ENCODE data around the gene MRTFA. TPM values are rescaled to one million over a fixed set of nuclear protein-coding genes. Genes with fewer than 3 reads are reported as not detected.
"Not testable (repeated sequence)": the region's sequence is repeated elsewhere in the genome, so short reads cannot be mapped to it uniquely, and the experiment has no call there.

MRTFA gene
- total RNA-seq, 1 donor from 2014 or later = 12.8 TPM

DNA sequence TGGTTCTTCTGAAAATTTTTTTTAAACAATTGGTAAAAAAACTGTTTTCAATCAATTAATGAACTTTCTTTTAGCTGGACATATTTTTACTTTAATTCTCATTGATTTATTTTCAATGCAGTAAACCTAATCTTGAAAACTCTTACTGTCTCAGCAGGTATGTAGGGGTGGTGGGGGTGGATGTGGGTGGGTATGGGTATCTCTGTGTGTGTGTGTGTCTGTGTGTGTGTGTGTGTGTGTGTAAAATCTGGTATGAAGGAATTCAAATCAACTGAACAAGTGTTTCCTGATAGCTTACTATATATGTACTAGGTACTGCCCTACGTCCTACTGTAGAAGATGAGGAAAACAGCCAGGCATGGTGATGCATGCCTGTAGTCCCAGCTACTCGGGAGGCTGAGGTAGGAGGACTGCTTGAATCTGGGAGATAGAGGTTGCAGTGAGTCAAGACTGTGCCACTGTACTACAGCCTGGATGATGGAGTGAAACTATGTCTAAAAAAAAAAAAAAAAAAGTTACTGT, 75.5 kb downstream of the MRTFA start:
- DNase-seq (ENCODE audit: low spot score) (no peak), ATAC-seq (no peak)

GRCh38 chr22:40560551-40560950, 76.0 kb downstream of the MRTFA start:
- ATAC-seq (no peak), DNase-seq (ENCODE audit: low spot score) (no peak)

DNA sequence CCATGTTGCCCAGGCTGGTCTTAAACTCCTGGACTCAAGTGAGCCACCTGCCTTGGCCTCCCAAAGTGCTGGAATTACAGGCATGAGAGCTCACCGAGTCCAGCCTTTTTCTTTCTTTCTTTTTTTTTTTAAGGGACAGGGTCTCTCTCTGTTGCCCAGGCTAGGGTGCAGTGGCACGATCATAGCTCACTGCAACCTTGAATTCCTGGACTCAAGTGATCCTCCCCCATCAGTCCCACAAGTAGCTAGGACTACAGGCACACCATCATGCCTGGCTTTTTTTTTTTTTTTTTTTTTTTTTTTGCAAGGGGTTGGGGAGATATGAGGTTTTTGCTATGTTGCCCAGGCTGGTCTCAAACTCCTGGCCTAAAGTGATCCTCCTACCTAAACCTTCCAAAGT, 78.5 kb downstream of the MRTFA start:
- no peak for ATAC-seq
- DNase-seq (ENCODE audit: low spot score) = no peak

GRCh38 chr22:40556641-40557040, 79.9 kb downstream of the MRTFA start:
- ATAC-seq (no peak), DNase-seq (ENCODE audit: low spot score) (no peak)

DNA sequence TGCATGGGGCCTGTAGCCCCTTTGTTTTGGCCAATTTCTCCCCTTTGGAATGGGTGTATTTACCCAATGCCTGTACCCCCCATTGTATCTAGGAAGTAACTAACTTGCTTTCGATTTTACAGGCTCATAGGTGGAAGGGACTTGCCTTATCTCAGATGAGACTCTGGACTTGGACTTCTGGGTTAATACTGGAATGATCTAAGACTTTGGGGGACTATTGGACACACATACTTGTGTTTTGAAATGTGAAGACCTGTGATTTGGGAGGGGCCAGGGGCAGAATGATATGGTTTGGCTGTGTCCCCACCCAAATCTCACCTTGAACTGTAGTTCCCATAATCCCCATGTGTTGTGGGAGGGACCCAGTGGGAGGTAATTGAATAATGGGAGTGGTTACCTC, 82.5 kb downstream of the MRTFA start:
- not testable (repeated sequence) for ATAC-seq; DNase-seq (ENCODE audit: low spot score)

DNA sequence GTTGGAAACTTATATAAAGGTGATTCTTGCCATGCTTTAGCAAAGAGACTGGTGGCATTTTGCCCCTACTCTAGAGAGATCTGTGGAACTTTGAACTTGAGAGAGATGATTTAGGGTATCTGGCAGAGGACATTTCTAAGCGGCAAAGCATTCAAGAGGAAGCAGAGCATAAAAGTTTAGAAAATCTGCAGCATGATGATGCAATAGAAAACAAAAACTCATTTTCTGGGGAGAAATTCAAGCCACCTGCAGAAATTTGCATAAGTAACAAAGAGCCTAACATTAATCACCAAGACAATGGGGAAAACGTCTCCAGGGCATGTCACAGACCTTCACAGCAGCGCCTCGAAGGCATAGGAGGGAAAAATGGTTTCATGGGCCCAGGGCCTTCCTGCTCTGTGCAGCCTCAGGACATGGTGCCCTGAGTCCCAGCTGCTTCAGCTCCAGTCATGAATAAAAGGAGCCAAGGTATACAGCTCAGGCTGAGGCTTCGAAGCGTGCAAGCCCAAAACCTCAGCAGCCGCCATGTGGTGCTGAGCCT, 83.4 kb downstream of the MRTFA start:
- ATAC-seq (no peak), DNase-seq (ENCODE audit: low spot score) (no peak)

DNA sequence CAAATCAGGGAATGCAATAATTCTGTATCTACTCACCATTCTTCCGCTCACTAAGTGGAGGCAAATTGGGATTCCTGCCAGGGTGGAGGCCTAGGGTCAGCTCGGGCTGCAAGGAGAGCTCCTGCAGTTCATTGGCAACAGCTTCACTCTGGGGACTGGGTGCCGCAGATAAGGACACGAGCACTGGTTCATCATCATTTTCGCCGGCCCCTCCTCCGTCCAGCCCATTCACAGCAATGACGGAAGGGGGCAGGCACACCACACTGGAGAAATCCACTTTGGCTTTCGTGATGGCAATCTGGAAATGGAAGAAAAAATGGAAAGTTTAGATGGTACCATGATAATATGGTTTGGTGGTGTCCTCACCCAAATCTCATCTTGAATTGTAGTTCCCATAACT, 84.4 kb downstream of the MRTFA start:
- no peak for ATAC-seq
- DNase-seq (ENCODE audit: low spot score) = no peak

DNA sequence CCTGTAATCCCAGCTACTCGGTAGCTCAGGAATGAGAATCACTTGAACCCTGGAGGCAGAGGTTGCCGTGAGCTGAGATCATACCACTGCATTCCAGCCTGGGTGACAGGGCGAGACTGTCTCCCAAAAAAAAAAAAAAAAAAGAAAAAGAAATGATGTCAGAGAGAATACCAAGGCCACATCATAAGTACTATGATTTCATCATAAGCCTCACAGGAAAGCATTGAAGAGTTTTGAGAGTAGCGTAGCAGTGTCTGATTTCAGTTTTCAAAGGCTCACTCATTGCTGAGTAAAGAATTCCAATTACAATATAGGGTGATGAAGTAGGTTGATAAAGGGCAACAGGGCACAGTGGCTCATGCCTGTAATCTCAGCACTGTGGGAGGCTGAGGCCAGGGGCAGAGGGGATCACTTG, 88.8 kb downstream of the MRTFA start:
- no peak for ATAC-seq
- no peak for DNase-seq (ENCODE audit: low spot score)

DNA sequence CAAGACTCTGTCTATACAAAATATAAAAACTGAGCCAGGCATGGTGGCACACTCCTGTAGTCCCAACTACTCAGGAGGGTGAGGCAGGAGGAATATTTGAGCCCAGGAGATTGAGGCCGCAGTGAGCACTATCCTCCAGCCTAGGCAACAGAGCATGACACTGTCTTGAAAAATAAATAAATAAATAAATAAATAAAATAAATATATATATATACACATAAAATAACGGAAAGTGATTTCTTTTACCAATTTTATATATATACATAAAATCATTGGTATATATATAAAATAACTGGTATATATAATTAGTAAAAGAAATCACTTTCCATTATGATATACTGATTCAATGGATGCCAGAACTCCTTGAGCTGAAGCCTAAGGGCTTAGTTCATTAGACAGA, 91.8 kb downstream of the MRTFA start:
- DNase-seq (ENCODE audit: low spot score) = no peak
- ATAC-seq = no peak

- ATAC-seq = no peak
Observed at GRCh38 chr22:40542821-40543540, 93.5 kb downstream of the MRTFA start.

GRCh38 chr22:40541300-40541699, 95.2 kb downstream of the MRTFA start:
- DNase-seq (ENCODE audit: low spot score) (no peak), ATAC-seq (no peak)

More at GRCh38 chr22:40542821-40543540, 93.5 kb downstream of the MRTFA start:
- no peak for DNase-seq (ENCODE audit: low spot score)

DNA sequence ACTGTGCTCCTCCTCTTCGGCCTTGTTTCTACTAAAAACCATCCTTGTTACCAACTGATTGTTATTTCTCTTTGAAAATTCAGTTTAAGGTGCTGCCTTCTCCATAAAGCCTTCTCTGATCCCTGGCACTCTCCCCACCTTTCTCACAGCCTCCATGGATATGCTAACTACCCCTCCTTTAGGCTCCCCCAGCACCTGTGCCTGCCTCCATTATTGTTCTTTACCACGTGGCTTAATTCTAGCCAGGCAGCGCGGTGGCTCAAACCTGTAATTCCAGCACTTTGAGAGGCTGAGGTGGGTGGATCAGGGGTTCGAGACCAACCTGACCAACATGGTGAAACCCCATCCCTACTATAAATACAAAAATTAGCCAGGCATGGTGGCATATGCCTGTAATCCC, 96.3 kb downstream of the MRTFA start:
- no peak for ATAC-seq
- DNase-seq (ENCODE audit: low spot score) = no peak

- not testable (repeated sequence) for ATAC-seq; DNase-seq (ENCODE audit: low spot score)
Observed at GRCh38 chr22:40536149-40536548, 100.4 kb downstream of the MRTFA start.

- ATAC-seq = peak; percentile 33
- no peak for DNase-seq (ENCODE audit: low spot score)
Observed at GRCh38 chr22:40535642-40536041, 100.9 kb downstream of the MRTFA start.

- DNase-seq (ENCODE audit: low spot score) = no peak
- no peak for ATAC-seq
Observed at GRCh38 chr22:40535189-40535512, 101.4 kb downstream of the MRTFA start.

- no peak for DNase-seq (ENCODE audit: low spot score)
- ATAC-seq = peak; percentile 16
Observed at GRCh38 chr22:40534379-40535188, 101.9 kb downstream of the MRTFA start.

GRCh38 chr22:40533712-40534378, 102.7 kb downstream of the MRTFA start:
- ATAC-seq = peak; percentile 49

GRCh38 chr22:40531951-40532900, 104.3 kb downstream of the MRTFA start:
- ATAC-seq = no peak
- no peak for DNase-seq (ENCODE audit: low spot score)

More at GRCh38 chr22:40533712-40534378, 102.7 kb downstream of the MRTFA start:
- no peak for DNase-seq (ENCODE audit: low spot score)

GRCh38 chr22:40530391-40530790, 106.1 kb downstream of the MRTFA start:
- ATAC-seq; DNase-seq (ENCODE audit: low spot score): not testable (repeated sequence)

DNA sequence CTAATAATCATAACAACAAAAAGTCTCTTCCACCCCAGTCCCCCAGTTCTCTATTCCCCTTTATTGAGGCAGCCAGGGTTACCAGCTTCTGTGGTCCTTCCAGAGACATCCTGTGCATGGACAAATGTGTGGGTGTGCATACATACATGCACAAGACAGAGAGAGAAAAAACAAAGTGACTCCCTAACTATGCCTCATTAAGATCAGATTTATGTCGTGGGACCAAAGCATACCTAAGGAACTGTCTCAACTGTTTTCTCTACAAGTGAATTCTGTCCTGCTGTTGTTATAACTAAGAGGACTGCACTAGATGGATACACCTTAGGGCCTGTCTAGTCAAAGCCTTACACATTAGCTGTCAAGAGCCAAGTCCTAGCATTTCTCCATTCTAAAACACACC, 106.7 kb downstream of the MRTFA start:
- no peak for ATAC-seq
- DNase-seq (ENCODE audit: low spot score) = no peak

Measured in left lobe of liver (tissue), 2 donors.